Mesendoderm (in vitro differentiated cells): ENCODE results near the gene ZNF621.

ENCODE experiments used
- DNase-seq: peaks from one replicate; pipeline ENCODE4 v3.0.0; 2013
- H2AK5ac ChIP-seq: 2 replicates; pipeline ENCODE4 v1.6.1; 2013; ENCODE audit warnings: low read length, inconsistent platforms
- H2BK120ac ChIP-seq: 2 replicates; pipeline ENCODE4 v1.6.1; 2013; ENCODE audit warnings: low read depth, mild to moderate bottlenecking, low read length, moderate library complexity, mixed read lengths
- H2BK15ac ChIP-seq: replicated peaks from 2 replicates; pipeline ENCODE4 v1.6.1; 2013; ENCODE audit warnings: low read depth, mild to moderate bottlenecking, moderate library complexity
- H2BK5ac ChIP-seq: 2 replicates; pipeline ENCODE4 v1.6.1; 2013; ENCODE audit warnings: low read length, inconsistent platforms
- H3K18ac ChIP-seq: 2 replicates; pipeline ENCODE4 v1.6.1; 2013; ENCODE audit warnings: mild to moderate bottlenecking, low read length, mixed read lengths
- H3K23ac ChIP-seq: one replicate; pipeline ENCODE4 v1.6.1; 2013; ENCODE audit warnings: low read length
- H3K27ac ChIP-seq: 2 replicates; pipeline ENCODE4 v1.5.1; 2013; ENCODE audit warnings: low read depth, mild to moderate bottlenecking, inconsistent platforms, low read length, moderate library complexity
- H3K27me3 ChIP-seq: 2 replicates; pipeline ENCODE4 v1.6.1; 2013; ENCODE audit warnings: low read length, control low read depth, mild to moderate bottlenecking, inconsistent platforms; ENCODE audit not compliant: insufficient read depth, poor library complexity
- H3K36me3 ChIP-seq: 2 replicates; pipeline ENCODE4 v1.6.1; 2013; ENCODE audit warnings: low read length, inconsistent platforms; ENCODE audit not compliant: control insufficient read depth, insufficient read depth
- H3K4ac ChIP-seq: one replicate; pipeline ENCODE4 v1.6.1; 2013; ENCODE audit warnings: low read depth, mild to moderate bottlenecking, low read length, moderate library complexity
- H3K4me1 ChIP-seq: 2 replicates; pipeline ENCODE4 v1.6.1; 2013; ENCODE audit warnings: low read depth, low read length, inconsistent platforms; ENCODE audit not compliant: control insufficient read depth
- H3K4me2 ChIP-seq: 2 replicates; pipeline ENCODE4 v1.6.1; 2013; ENCODE audit warnings: low read length
- H3K4me3 ChIP-seq: 2 replicates; pipeline ENCODE4 v1.5.1; 2013; ENCODE audit warnings: mild to moderate bottlenecking, low read length
- H3K56ac ChIP-seq: one replicate; pipeline ENCODE4 v1.6.1; 2013; ENCODE audit warnings: low read length
- H3K79me1 ChIP-seq: 2 replicates; pipeline ENCODE4 v1.6.1; 2013; ENCODE audit warnings: low read length, inconsistent platforms
- H3K79me2 ChIP-seq: 2 replicates; pipeline ENCODE4 v1.6.1; 2013; ENCODE audit warnings: mild to moderate bottlenecking, low read length; ENCODE audit not compliant: control insufficient read depth, insufficient read depth
- H3K9ac ChIP-seq: 2 replicates; pipeline ENCODE4 v1.6.1; 2013; ENCODE audit warnings: low read length, inconsistent platforms
- H4K5ac ChIP-seq: one replicate; pipeline ENCODE4 v1.6.1; 2013; ENCODE audit warnings: low read length
- H4K8ac ChIP-seq: one replicate; pipeline ENCODE4 v1.6.1; 2013; ENCODE audit warnings: low read depth, mild to moderate bottlenecking, control low read depth, low read length, moderate library complexity
- WGBS: extraction: QIAGEN DNeasy Blood & Tissue Kit; methylation state at CpG from one replicate; pipeline ENCODE4 v1.1.7; 2013; ENCODE audit warnings: low lambda C conversion rate, missing lambda C conversion rate; ENCODE audit not compliant: insufficient coverage; ENCODE audit errors: extremely low coverage; 5-methylcytosine and 5-hydroxymethylcytosine counted together

Gene ZNF621

GRCh38 chr3:40505599-40506462, 18.9 kb upstream of the ZNF621 start, which contains the start of gene ZNF620:
Gene ZNF620 (plus strand): TSS chr3:40506039. CDS start chr3:40506353, 314 bp downstream.
- peak; percentile 95 for DNase-seq
- Histone ChIP-seq H3K23ac (no peak within 1 kb of the TSS), H3K27ac (peak within 1 kb of the TSS; percentile 45), H3K9ac (peak within 1 kb of the TSS; percentile 81), H2BK5ac (no peak within 1 kb of the TSS), H4K5ac (peak within 1 kb of the TSS; percentile 65), H2AK5ac (no peak within 1 kb of the TSS), H3K4me2 (peak within 1 kb of the TSS; percentile 86), H3K4me1 (no peaks in the 10 kb centered on the region), H3K18ac (peak within 1 kb of the TSS; percentile 72), H2BK120ac (no peak within 1 kb of the TSS), H2BK15ac (no peak within 1 kb of the TSS), H4K8ac (no peak within 1 kb of the TSS), H3K4me3 (peak within 1 kb of the TSS; percentile 93), H3K4ac (peak within 1 kb of the TSS; percentile 60), H3K79me1 (no peaks in the 10 kb centered on the region), H3K79me2 (no peaks in the 10 kb centered on the region), H3K56ac (peak within 1 kb of the TSS; percentile 90), H3K27me3 (no peaks in the 10 kb centered on the region), H3K36me3 (no peaks in the 10 kb centered on the region)
- WGBS, result no CpG with 5 or more reads among the region's 44 CpGs

DNA sequence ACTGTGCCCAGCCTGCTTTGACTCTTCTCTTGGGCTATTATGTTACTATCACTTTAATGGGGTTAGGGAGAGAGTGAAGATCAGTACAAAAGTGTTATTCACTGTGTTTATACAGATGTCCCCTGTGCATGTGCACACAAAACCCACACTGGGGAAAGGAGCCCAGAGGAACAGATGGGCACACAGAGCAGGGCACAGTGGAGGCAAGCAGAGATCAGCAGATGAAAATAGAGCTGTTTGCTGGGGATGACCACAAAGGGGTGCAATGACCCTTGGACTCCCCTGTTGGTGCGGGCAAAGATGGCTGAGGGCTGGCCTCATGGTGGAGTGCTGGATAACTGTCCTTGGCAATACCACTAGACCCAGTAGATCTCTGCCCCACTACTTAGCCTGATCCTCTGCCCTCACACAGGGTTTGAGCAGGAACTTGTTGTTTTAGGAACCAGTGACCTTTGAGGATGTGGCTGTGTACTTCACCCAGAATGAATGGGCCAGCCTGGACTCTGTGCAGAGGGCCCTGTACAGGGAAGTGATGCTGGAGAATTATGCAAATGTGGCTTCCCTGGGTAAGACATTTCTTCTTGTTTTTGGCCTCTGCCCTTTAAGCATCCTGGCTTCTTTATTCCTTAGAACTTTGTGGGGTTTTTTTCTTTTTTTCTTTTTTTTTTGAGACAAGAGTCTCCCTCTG, 13.6 kb upstream of the ZNF621 start:
- H2BK15ac ChIP-seq, result no peak overlapping the region
- H3K4ac ChIP-seq, result no peak overlapping the region
- no peak overlapping the region for H4K8ac ChIP-seq
- H3K79me1 ChIP-seq, result no peaks in the 10 kb centered on the region
- no peak overlapping the region for H3K4me2 ChIP-seq
- H3K27me3 ChIP-seq, result no peaks in the 10 kb centered on the region
- H3K23ac ChIP-seq, result no peak overlapping the region
- H3K18ac ChIP-seq, result no peak overlapping the region
- no peaks in the 10 kb centered on the region for H3K4me1 ChIP-seq
- no peak overlapping the region for H3K9ac ChIP-seq
- H4K5ac ChIP-seq, result no peak overlapping the region
- H2BK5ac ChIP-seq, result no peak overlapping the region
- H3K27ac ChIP-seq, result no peak overlapping the region
- H2BK120ac ChIP-seq, result no peak overlapping the region
- H3K79me2 ChIP-seq, result no peaks in the 10 kb centered on the region
- no CpG with 5 or more reads among the region's 1 CpG for WGBS
- no peak for DNase-seq
- no peak overlapping the region for H3K56ac ChIP-seq
- no peak overlapping the region for H2AK5ac ChIP-seq
- no peaks in the 10 kb centered on the region for H3K36me3 ChIP-seq
- no peak overlapping the region for H3K4me3 ChIP-seq

DNA sequence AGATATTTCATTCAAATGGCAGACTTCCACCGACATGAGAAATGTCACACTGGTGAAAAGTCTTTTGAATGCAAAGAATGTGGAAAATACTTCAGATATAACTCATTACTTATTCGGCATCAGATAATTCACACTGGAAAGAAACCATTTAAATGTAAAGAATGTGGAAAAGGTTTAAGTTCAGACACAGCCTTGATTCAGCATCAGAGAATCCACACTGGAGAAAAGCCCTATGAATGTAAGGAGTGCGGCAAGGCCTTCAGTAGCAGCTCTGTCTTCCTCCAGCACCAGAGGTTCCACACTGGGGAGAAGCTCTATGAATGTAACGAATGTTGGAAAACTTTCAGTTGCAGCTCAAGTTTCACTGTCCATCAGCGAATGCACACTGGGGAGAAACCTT, 8.6 kb upstream of the ZNF621 start:
- no peak overlapping the region for H4K8ac ChIP-seq
- H3K27ac ChIP-seq, result no peak overlapping the region
- no peaks in the 10 kb centered on the region for H3K4me1 ChIP-seq
- H2BK5ac ChIP-seq, result no peak overlapping the region
- no CpG with 5 or more reads among the region's 5 CpGs for WGBS
- H4K5ac ChIP-seq, result no peak overlapping the region
- no peak overlapping the region for H3K4ac ChIP-seq
- DNase-seq, result peak; percentile 24
- no peak overlapping the region for H2BK15ac ChIP-seq
- no peak overlapping the region for H2AK5ac ChIP-seq
- H3K27me3 ChIP-seq, result no peaks in the 10 kb centered on the region
- no peak overlapping the region for H3K23ac ChIP-seq
- H3K79me2 ChIP-seq, result no peaks in the 10 kb centered on the region
- H3K56ac ChIP-seq, result no peak overlapping the region
- H3K9ac ChIP-seq, result no peak overlapping the region
- no peaks in the 10 kb centered on the region for H3K79me1 ChIP-seq
- no peaks in the 10 kb centered on the region for H3K36me3 ChIP-seq
- no peak overlapping the region for H2BK120ac ChIP-seq
- H3K4me3 ChIP-seq, result no peak overlapping the region
- no peak overlapping the region for H3K18ac ChIP-seq
- no peak overlapping the region for H3K4me2 ChIP-seq

- Histone ChIP-seq H3K9ac (no peak overlapping the region), H3K4me1 (no peaks in the 10 kb centered on the region)
- no CpG with 5 or more reads among the region's 1 CpG for WGBS
These were observed 6.7 kb upstream of the ZNF621 start for GRCh38 chr3:40518067-40518466.

GRCh38 chr3:40518848-40519247, 5.9 kb upstream of the ZNF621 start:
- Histone ChIP-seq H2AK5ac (no peak overlapping the region), H3K9ac (no peak overlapping the region), H3K56ac (no peak overlapping the region), H3K27me3 (no peaks in the 10 kb centered on the region), H2BK15ac (no peak overlapping the region), H3K18ac (no peak overlapping the region), H2BK5ac (no peak overlapping the region), H3K79me1 (no peaks in the 10 kb centered on the region), H3K79me2 (no peaks in the 10 kb centered on the region), H4K5ac (no peak overlapping the region), H3K4me1 (no peaks in the 10 kb centered on the region), H3K4ac (no peak overlapping the region), H4K8ac (no peak overlapping the region), H3K4me2 (no peak overlapping the region), H3K23ac (no peak overlapping the region), H3K4me3 (no peak overlapping the region), H3K36me3 (no peaks in the 10 kb centered on the region), H2BK120ac (no peak overlapping the region), H3K27ac (no peak overlapping the region)
- 100% methylated on average over 1 of the region's 1 CpG for WGBS
- DNase-seq, result no peak

More at GRCh38 chr3:40518067-40518466, 6.7 kb upstream of the ZNF621 start:
- Histone ChIP-seq H2BK5ac (no peak overlapping the region), H3K79me1 (no peaks in the 10 kb centered on the region), H3K79me2 (no peaks in the 10 kb centered on the region), H3K18ac (no peak overlapping the region), H3K56ac (no peak overlapping the region), H2BK120ac (no peak overlapping the region), H2BK15ac (no peak overlapping the region), H3K27ac (no peak overlapping the region), H4K5ac (no peak overlapping the region), H4K8ac (no peak overlapping the region), H3K4me2 (no peak overlapping the region), H3K27me3 (no peaks in the 10 kb centered on the region), H3K4ac (no peak overlapping the region), H2AK5ac (no peak overlapping the region), H3K4me3 (no peak overlapping the region), H3K36me3 (no peaks in the 10 kb centered on the region), H3K23ac (no peak overlapping the region)
- DNase-seq, result no peak
